ENCODE measurements around the gene NKIRAS2. TPM values are rescaled to one million over a fixed set of nuclear protein-coding genes. Genes with fewer than 3 reads are reported as not detected.

The NKIRAS2 gene
- total and polyA plus RNA-seq, 2 of the 13 experiments (the other 11 are each of a cell fraction or from before 2014, with no cell fraction given), result 27.9 to 42.0 TPM

- TF ChIP-seq PRDM15 (CRISPR knock-in tag; IDR thresholded peaks at IDR 0.05), result peak; percentile 95
- TF ChIP-seq MTA1 (CRISPR knock-in tag; IDR thresholded peaks at IDR 0.05; ENCODE audit: borderline replicate concordance), result no peak
- no peak for TF ChIP-seq SMYD3 (CRISPR knock-in tag; IDR thresholded peaks at IDR 0.05)
- TF ChIP-seq FOXK2 (IDR thresholded peaks at IDR 0.05), result no peak
- TF ChIP-seq, protein P1, sequence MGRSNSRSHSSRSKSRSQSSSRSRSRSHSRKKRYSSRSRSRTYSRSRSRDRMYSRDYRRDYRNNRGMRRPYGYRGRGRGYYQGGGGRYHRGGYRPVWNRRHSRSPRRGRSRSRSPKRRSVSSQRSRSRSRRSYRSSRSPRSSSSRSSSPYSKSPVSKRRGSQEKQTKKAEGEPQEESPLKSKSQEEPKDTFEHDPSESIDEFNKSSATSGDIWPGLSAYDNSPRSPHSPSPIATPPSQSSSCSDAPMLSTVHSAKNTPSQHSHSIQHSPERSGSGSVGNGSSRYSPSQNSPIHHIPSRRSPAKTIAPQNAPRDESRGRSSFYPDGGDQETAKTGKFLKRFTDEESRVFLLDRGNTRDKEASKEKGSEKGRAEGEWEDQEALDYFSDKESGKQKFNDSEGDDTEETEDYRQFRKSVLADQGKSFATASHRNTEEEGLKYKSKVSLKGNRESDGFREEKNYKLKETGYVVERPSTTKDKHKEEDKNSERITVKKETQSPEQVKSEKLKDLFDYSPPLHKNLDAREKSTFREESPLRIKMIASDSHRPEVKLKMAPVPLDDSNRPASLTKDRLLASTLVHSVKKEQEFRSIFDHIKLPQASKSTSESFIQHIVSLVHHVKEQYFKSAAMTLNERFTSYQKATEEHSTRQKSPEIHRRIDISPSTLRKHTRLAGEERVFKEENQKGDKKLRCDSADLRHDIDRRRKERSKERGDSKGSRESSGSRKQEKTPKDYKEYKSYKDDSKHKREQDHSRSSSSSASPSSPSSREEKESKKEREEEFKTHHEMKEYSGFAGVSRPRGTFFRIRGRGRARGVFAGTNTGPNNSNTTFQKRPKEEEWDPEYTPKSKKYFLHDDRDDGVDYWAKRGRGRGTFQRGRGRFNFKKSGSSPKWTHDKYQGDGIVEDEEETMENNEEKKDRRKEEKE (IDR thresholded peaks at IDR 0.05), result no peak
- TF ChIP-seq, protein P2, sequence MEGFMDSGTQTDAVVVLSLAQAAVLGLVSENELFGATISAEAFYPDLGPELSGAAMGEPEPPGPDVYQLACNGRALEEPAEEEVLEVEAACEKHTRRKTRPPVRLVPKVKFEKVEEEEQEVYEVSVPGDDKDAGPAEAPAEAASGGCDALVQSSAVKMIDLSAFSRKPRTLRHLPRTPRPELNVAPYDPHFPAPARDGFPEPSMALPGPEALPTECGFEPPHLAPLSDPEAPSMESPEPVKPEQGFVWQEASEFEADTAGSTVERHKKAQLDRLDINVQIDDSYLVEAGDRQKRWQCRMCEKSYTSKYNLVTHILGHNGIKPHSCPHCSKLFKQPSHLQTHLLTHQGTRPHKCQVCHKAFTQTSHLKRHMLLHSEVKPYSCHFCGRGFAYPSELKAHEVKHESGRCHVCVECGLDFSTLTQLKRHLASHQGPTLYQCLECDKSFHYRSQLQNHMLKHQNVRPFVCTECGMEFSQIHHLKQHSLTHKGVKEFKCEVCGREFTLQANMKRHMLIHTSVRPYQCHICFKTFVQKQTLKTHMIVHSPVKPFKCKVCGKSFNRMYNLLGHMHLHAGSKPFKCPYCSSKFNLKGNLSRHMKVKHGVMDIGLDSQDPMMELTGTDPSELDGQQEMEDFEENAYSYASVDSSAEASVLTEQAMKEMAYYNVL (CRISPR knock-in tag; IDR thresholded peaks at IDR 0.05; ENCODE audit: borderline replicate concordance), result no peak
- TF ChIP-seq TFDP2 (CRISPR knock-in tag; IDR thresholded peaks at IDR 0.05), result no peak
Measured at GRCh38 chr17:42061646-42062487, 42.0 kb downstream of the NKIRAS2 start (continued).

Measured in HepG2 (cell line).